HAP-1 (cell line): ENCODE results near the gene CD8B2.
"Not testable (repeated sequence)": the region's sequence is repeated elsewhere in the genome, so short reads cannot be mapped to it uniquely, and the experiment has no call there.

ENCODE experiments used
- DNase-seq, 2 experiments: peaks; one replicate each; pipeline ENCODE4 v3.0.0-alpha.2; 2016 to 2020; ENCODE audit warnings: low spot score in 2 of 2
- H3K27me3 ChIP-seq: fragments of 250-450 bp; sonication (Bioruptor Pico); 2 replicates; pipeline ENCODE4 v1.5.1; 2020; ENCODE audit warnings: low read depth, mild to moderate bottlenecking, moderate library complexity
- H3K36me3 ChIP-seq: fragments of 250-450 bp; sonication (Bioruptor Pico); replicated peaks from 2 replicates; pipeline ENCODE4 v1.5.1; 2020; ENCODE audit warnings: mild to moderate bottlenecking
- H3K4me1 ChIP-seq: fragments of 250-450 bp; sonication (Bioruptor Pico); 2 replicates; pipeline ENCODE4 v1.5.1; 2020; ENCODE audit warnings: mild to moderate bottlenecking
- H3K4me3 ChIP-seq: fragments of 250-450 bp; sonication (Bioruptor Pico); 2 replicates; pipeline ENCODE4 v1.5.1; 2020; ENCODE audit warnings: mild to moderate bottlenecking, moderate library complexity
- H3K9me3 ChIP-seq: fragments of 250-450 bp; sonication (Bioruptor Pico); 2 replicates; pipeline ENCODE4 v1.5.1; 2020; ENCODE audit warnings: mild to moderate bottlenecking, moderate library complexity
- in situ Hi-C: fragments of 300-500 bp; cut with MboI; formaldehyde crosslinking; loops from 3 replicates; pipeline ENCODE4 v1.14.3; 2020; ENCODE audit warnings: low sequenced_read_pairs, inconsistent platforms, mixed read lengths

CD8B2 gene

GRCh38 chr2:106504192-106504591 lies 17.0 kb downstream of the CD8B2 start:
- H3K4me1 ChIP-seq, in situ Hi-C loops, H3K36me3 ChIP-seq: not testable (repeated sequence)

GRCh38 chr2:106504787-106505186 lies 17.6 kb downstream of the CD8B2 start:
- in situ Hi-C loops, H3K36me3 ChIP-seq, H3K4me3 ChIP-seq, H3K9me3 ChIP-seq, DNase-seq, H3K27me3 ChIP-seq, H3K4me1 ChIP-seq: not testable (repeated sequence)

More at GRCh38 chr2:106504192-106504591, 17.0 kb downstream of the CD8B2 start:
- not testable (repeated sequence) for H3K9me3 ChIP-seq, H3K4me3 ChIP-seq, DNase-seq, H3K27me3 ChIP-seq

GRCh38 chr2:106506002-106506687 lies 19.0 kb downstream of the CD8B2 start:
- H3K4me3 ChIP-seq, DNase-seq, H3K27me3 ChIP-seq, H3K9me3 ChIP-seq, H3K36me3 ChIP-seq, H3K4me1 ChIP-seq, in situ Hi-C loops: not testable (repeated sequence)

GRCh38 chr2:106508660-106509373 lies 21.7 kb downstream of the CD8B2 start:
- in situ Hi-C loops, H3K36me3 ChIP-seq, H3K4me1 ChIP-seq, H3K27me3 ChIP-seq, H3K4me3 ChIP-seq, DNase-seq, H3K9me3 ChIP-seq: not testable (repeated sequence)

- H3K9me3 ChIP-seq, H3K4me3 ChIP-seq, H3K36me3 ChIP-seq, in situ Hi-C loops, DNase-seq, H3K4me1 ChIP-seq, H3K27me3 ChIP-seq: not testable (repeated sequence)
These were observed 22.2 kb downstream of the CD8B2 start for GRCh38 chr2:106509374-106509770.

GRCh38 chr2:106510791-106511190 lies 23.6 kb downstream of the CD8B2 start:
- H3K27me3 ChIP-seq, in situ Hi-C loops, H3K36me3 ChIP-seq, H3K9me3 ChIP-seq, H3K4me1 ChIP-seq, DNase-seq, H3K4me3 ChIP-seq: not testable (repeated sequence)

- H3K36me3 ChIP-seq, H3K9me3 ChIP-seq, H3K4me1 ChIP-seq, DNase-seq, H3K27me3 ChIP-seq, in situ Hi-C loops, H3K4me3 ChIP-seq: not testable (repeated sequence)
These were observed 24.3 kb downstream of the CD8B2 start for GRCh38 chr2:106511476-106511901.

GRCh38 chr2:106511934-106512333 lies 24.8 kb downstream of the CD8B2 start:
- in situ Hi-C loops, H3K36me3 ChIP-seq, H3K9me3 ChIP-seq, H3K4me1 ChIP-seq, H3K4me3 ChIP-seq, DNase-seq, H3K27me3 ChIP-seq: not testable (repeated sequence)

- H3K27me3 ChIP-seq, H3K4me1 ChIP-seq, H3K4me3 ChIP-seq, in situ Hi-C loops, H3K9me3 ChIP-seq, DNase-seq, H3K36me3 ChIP-seq: not testable (repeated sequence)
These were observed 26.2 kb downstream of the CD8B2 start for GRCh38 chr2:106513391-106513790.

GRCh38 chr2:106514827-106515226 lies 27.7 kb downstream of the CD8B2 start:
- not testable (repeated sequence) for DNase-seq, H3K36me3 ChIP-seq, H3K4me1 ChIP-seq

GRCh38 chr2:106516436-106516835 lies 29.3 kb downstream of the CD8B2 start:
- in situ Hi-C loops: no loop called here
- no peak for DNase-seq

More at GRCh38 chr2:106514827-106515226, 27.7 kb downstream of the CD8B2 start:
- in situ Hi-C loops, H3K27me3 ChIP-seq, H3K4me3 ChIP-seq, H3K9me3 ChIP-seq: not testable (repeated sequence)

GRCh38 chr2:106516864-106517263 lies 29.7 kb downstream of the CD8B2 start:
- in situ Hi-C loops: no loop called here
- H3K4me1 ChIP-seq: no peaks in the 10 kb centered on the region

More at GRCh38 chr2:106516436-106516835, 29.3 kb downstream of the CD8B2 start:
- no peaks in the 10 kb centered on the region for H3K9me3 ChIP-seq
- H3K36me3 ChIP-seq: no peaks in the 10 kb centered on the region
- H3K27me3 ChIP-seq: no peaks in the 10 kb centered on the region
- no peak overlapping the region for H3K4me3 ChIP-seq
- H3K4me1 ChIP-seq: no peaks in the 10 kb centered on the region

GRCh38 chr2:106517329-106517728 lies 30.2 kb downstream of the CD8B2 start:
- Histone ChIP-seq H3K27me3 (no peaks in the 10 kb centered on the region), H3K36me3 (no peaks in the 10 kb centered on the region), H3K4me3 (no peak overlapping the region), H3K4me1 (no peaks in the 10 kb centered on the region), H3K9me3 (no peaks in the 10 kb centered on the region)
- DNase-seq: no peak
- in situ Hi-C loops: no loop called here

More at GRCh38 chr2:106516864-106517263, 29.7 kb downstream of the CD8B2 start:
- H3K27me3 ChIP-seq: no peaks in the 10 kb centered on the region
- DNase-seq: no peak
- no peak overlapping the region for H3K4me3 ChIP-seq
- no peaks in the 10 kb centered on the region for H3K9me3 ChIP-seq
- no peaks in the 10 kb centered on the region for H3K36me3 ChIP-seq

GRCh38 chr2:106519767-106520166 lies 32.6 kb downstream of the CD8B2 start:
- in situ Hi-C loops: no loop called here
- Histone ChIP-seq H3K27me3 (no peaks in the 10 kb centered on the region), H3K9me3 (no peaks in the 10 kb centered on the region), H3K4me1 (no peaks in the 10 kb centered on the region), H3K36me3 (no peaks in the 10 kb centered on the region), H3K4me3 (no peak overlapping the region)
- no peak for DNase-seq
